Measurements from ENCODE around the gene ULK3. TPM values are rescaled to one million over a fixed set of nuclear protein-coding genes. Genes with fewer than 3 reads are reported as not detected.

ULK3 gene
- total and polyA plus RNA-seq, 10 of the 15 experiments (the other 5 are each of a cell fraction or from before 2014, with no cell fraction given) = 0.64 to 38.8 (median 27.1) TPM

- Histone ChIP-seq H3K9ac (ENCODE audit: control insufficient read depth, insufficient read depth, low read length) (no peak overlapping the region), H3K4me2 (ENCODE audit: control insufficient read depth, insufficient read depth) (no peak overlapping the region), H3K27me3 (replicated peaks in 1 of 2; ENCODE audit: control insufficient read depth in 2 of 2, insufficient read depth in 2 of 2, low read length in 1 of 2) (peaks cover 0 to 10% of the 10 kb centered on the region in 2 experiments; a peak in 3 of 4 replicates), H3K27ac (ENCODE audit: control insufficient read depth, insufficient read depth) (no peak overlapping the region), H3K4me3 (no peak overlapping the region), H3K79me2 (ENCODE audit: control insufficient read depth, insufficient read depth, low read length) (no peaks in the 10 kb centered on the region), H3K36me3 (ENCODE audit: control insufficient read depth in 2 of 2, insufficient read depth in 2 of 2, low read length in 1 of 2) (no peaks in the 10 kb centered on the region), H3K9me3 (replicated peaks; ENCODE audit: control insufficient read depth, insufficient read depth, low read length) (no peaks in the 10 kb centered on the region), H4K20me1 (ENCODE audit: control insufficient read depth, insufficient read depth) (no peaks in the 10 kb centered on the region), H2AFZ (ENCODE audit: control insufficient read depth, low read depth, low read length) (no peak overlapping the region), H3K4me1 (ENCODE audit: control insufficient read depth, insufficient read depth, low read length) (peaks cover 16% of the 10 kb centered on the region)
- in situ Hi-C loops (cut with MboI) (no loop called here), intact Hi-C loops (cut with micrococcal nuclease; ENCODE audit: unreplicated experiment) (no loop called here)
- TF ChIP-seq MTA3 (IDR thresholded peaks at IDR 0.05; ENCODE audit: borderline replicate concordance, low read length) (no peak), PBX3 (IDR thresholded peaks at IDR 0.05; ENCODE audit: insufficient replicate concordance, low read depth, low read length) (no peak), TBL1XR1 (IDR thresholded peaks at IDR 0.05; ENCODE audit: low read depth, low read length) (no peak), NFXL1 (IDR thresholded peaks at IDR 0.05; ENCODE audit: borderline replicate concordance) (no peak), PML (IDR thresholded peaks at IDR 0.05; ENCODE audit: low read length) (no peak), EP300 (IDR thresholded peaks at IDR 0.05; ENCODE audit: borderline replicate concordance in 1 of 2, control insufficient read depth in 1 of 2, low read depth in 2 of 2, low read length in 2 of 2) (no peak)
- WGBS (ENCODE audit: insufficient coverage, insufficient replicate concordance, low lambda C conversion rate, missing lambda C conversion rate) = 64% methylated on average over 4 of the region's 4 CpGs
- SMC1A ChIA-PET (ENCODE audit: uncharacterized antibody, unreplicated experiment) = no interaction called here
- DNase-seq (ENCODE audit: low read depth, low spot score) = no peak
- FAIRE-seq = no peak
- CTCF ChIA-PET = interaction anchor here (1.2 to 2.3 kb wide), 6 partner anchors 13 to 187 kb away, joined by 3 to 12 read pairs (median 3); no protein-coding TSS in a partner anchor
- no peak for ATAC-seq
- POLR2A ChIA-PET = no interaction called here
- no TSS peak for BruUV-seq (replicated peaks)
- RAD21 ChIA-PET (ENCODE audit: unreplicated experiment) = no interaction called here
These were observed 20.7 kb downstream of the ULK3 start for GRCh38 chr15:74822233-74822632.

Measured in GM12878 (cell line).